ENCODE results near the gene ST6GAL1.

DNA sequence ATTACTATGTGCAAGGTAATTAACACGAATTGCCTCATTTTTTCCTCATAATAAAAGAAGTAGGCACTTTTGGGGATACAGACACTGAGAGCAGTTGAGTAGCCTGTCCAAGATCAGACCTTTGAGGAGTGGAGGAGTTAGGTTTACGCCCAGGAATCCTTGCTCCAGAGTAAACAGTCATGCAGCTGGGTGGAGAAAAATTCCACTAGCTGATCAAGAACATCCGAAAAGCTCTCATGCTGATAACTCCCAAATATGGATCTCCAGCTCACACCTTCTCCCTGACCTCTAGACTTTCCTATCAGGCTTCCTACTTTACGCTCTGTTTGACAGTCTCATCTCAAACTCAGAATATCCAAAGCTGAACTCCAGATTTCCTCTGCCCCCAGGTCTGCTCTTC is 53.3 kb downstream of the ST6GAL1 start:
- no peak for TF ChIP-seq SIN3A (IDR thresholded peaks at IDR 0.05; ENCODE audit: borderline replicate concordance, insufficient read depth, low read length)
- TF ChIP-seq POLR2AphosphoS5 (IDR thresholded peaks at IDR 0.05; ENCODE audit: low read depth, low read length): no peak
- TF ChIP-seq, protein P1, sequence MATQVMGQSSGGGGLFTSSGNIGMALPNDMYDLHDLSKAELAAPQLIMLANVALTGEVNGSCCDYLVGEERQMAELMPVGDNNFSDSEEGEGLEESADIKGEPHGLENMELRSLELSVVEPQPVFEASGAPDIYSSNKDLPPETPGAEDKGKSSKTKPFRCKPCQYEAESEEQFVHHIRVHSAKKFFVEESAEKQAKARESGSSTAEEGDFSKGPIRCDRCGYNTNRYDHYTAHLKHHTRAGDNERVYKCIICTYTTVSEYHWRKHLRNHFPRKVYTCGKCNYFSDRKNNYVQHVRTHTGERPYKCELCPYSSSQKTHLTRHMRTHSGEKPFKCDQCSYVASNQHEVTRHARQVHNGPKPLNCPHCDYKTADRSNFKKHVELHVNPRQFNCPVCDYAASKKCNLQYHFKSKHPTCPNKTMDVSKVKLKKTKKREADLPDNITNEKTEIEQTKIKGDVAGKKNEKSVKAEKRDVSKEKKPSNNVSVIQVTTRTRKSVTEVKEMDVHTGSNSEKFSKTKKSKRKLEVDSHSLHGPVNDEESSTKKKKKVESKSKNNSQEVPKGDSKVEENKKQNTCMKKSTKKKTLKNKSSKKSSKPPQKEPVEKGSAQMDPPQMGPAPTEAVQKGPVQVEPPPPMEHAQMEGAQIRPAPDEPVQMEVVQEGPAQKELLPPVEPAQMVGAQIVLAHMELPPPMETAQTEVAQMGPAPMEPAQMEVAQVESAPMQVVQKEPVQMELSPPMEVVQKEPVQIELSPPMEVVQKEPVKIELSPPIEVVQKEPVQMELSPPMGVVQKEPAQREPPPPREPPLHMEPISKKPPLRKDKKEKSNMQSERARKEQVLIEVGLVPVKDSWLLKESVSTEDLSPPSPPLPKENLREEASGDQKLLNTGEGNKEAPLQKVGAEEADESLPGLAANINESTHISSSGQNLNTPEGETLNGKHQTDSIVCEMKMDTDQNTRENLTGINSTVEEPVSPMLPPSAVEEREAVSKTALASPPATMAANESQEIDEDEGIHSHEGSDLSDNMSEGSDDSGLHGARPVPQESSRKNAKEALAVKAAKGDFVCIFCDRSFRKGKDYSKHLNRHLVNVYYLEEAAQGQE (IDR thresholded peaks at IDR 0.05; ENCODE audit: insufficient read depth in 1 of 2, low read depth in 2 of 2, low read length in 2 of 2): no peak
- TF ChIP-seq TAF1 (IDR thresholded peaks at IDR 0.05; ENCODE audit: borderline replicate concordance, insufficient read depth, low read length): no peak

All from PFSK-1 (cell line).